MM.1S (cell line): Measurements from ENCODE around the gene SLC6A7.

Experiments
- DNase-seq: peaks from one replicate; pipeline ENCODE4 v3.0.0-alpha.2; 2015
- H2AFZ ChIP-seq: fragments of 300-600 bp; sonication (generic); 2 replicates; pipeline ENCODE4 v1.6.0; 2016; ENCODE audit warnings: antibody characterized with exemption, low read length
- H3F3A ChIP-seq: fragments of 300-600 bp; sonication (generic); 2 replicates; pipeline ENCODE4 v1.6.1; 2016; ENCODE audit warnings: mild to moderate bottlenecking, antibody characterized with exemption, low read length, moderate library complexity, mixed read lengths; ENCODE audit not compliant: insufficient read depth
- H3K27ac ChIP-seq: fragments of 300-600 bp; sonication (generic); 2 replicates; pipeline ENCODE4 v1.5.1; 2016; ENCODE audit warnings: mild to moderate bottlenecking, low read length
- H3K27me3 ChIP-seq: fragments of 300-600 bp; sonication (generic); replicated peaks from 2 replicates; pipeline ENCODE4 v1.6.0; 2016; ENCODE audit warnings: low read length; ENCODE audit not compliant: insufficient read depth
- H3K36me3 ChIP-seq: fragments of 300-600 bp; sonication (generic); replicated peaks from 2 replicates; pipeline ENCODE4 v1.6.1; 2016; ENCODE audit warnings: mild to moderate bottlenecking, low read length, mixed read lengths; ENCODE audit not compliant: insufficient read depth
- H3K4me1 ChIP-seq: fragments of 300-600 bp; sonication (generic); 2 replicates; pipeline ENCODE4 v1.6.1; 2016; ENCODE audit warnings: low read length, mixed read lengths
- H3K4me2 ChIP-seq: fragments of 300-600 bp; sonication (generic); 2 replicates; pipeline ENCODE4 v1.6.0; 2016; ENCODE audit warnings: low read depth, low read length
- H3K4me3 ChIP-seq: fragments of 300-600 bp; sonication (generic); 2 replicates; pipeline ENCODE4 v1.5.1; 2016; ENCODE audit warnings: low read length, mixed read lengths
- H3K79me2 ChIP-seq: fragments of 300-600 bp; sonication (generic); 2 replicates; pipeline ENCODE4 v1.6.1; 2016; ENCODE audit warnings: mixed run types, low read length, mixed read lengths
- H3K9ac ChIP-seq: fragments of 300-600 bp; sonication (generic); 2 replicates; pipeline ENCODE4 v1.6.1; 2016; ENCODE audit warnings: low read length, mixed read lengths
- H3K9me2 ChIP-seq: fragments of 300-600 bp; sonication (generic); replicated peaks from 2 replicates; pipeline ENCODE4 v1.6.1; 2016; ENCODE audit warnings: mild to moderate bottlenecking, low read length, mixed read lengths; ENCODE audit not compliant: insufficient read depth
- H3K9me3 ChIP-seq: fragments of 300-600 bp; sonication (generic); replicated peaks from 2 replicates; pipeline ENCODE4 v1.6.1; 2016; ENCODE audit warnings: mild to moderate bottlenecking, low read length, mixed read lengths; ENCODE audit not compliant: insufficient read depth
- H4K20me1 ChIP-seq: fragments of 300-600 bp; sonication (generic); 2 replicates; pipeline ENCODE4 v1.6.1; 2016; ENCODE audit warnings: mild to moderate bottlenecking, low read length, moderate library complexity, mixed read lengths; ENCODE audit not compliant: insufficient read depth
- EZH2 ChIP-seq: fragments of 300-600 bp; sonication (generic); optimal IDR thresholded peaks from 2 replicates; pipeline ENCODE3; 2017; ENCODE audit warnings: low read depth, mild to moderate bottlenecking, antibody characterized with exemption, low read length, mixed read lengths
- EZH2phosphoT487 ChIP-seq: fragments of 300-600 bp; sonication (generic); IDR thresholded peaks from 2 replicates; pipeline ENCODE4 v1.6.1; 2018; ENCODE audit warnings: antibody characterized with exemption, low read length
- TF ChIP-seq, protein P1 (sequence below): fragments of 300-600 bp; sonication (generic); IDR thresholded peaks from 2 replicates; pipeline ENCODE4 v1.5.1; 2016; ENCODE audit warnings: antibody characterized with exemption, low read length, mixed read lengths

Gene SLC6A7

DNA sequence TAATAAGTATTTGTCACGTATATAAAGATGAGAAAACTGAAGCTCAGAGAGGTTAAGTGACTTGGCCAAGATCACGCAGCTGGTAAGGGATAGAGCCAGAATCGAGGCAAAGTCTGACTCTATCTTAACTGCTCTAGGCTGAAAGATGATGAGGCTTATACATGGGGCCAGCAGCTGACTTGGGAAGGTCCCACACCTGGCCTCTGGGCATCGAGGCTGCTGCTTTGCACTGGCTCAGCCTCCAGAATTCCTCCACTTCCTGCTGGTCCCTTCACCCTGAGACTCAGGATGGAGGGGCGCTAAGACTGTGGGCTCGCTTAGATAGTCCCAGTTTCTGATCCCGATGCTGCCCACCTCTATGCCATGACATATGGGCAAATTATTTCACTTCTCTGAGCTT lies 64.5 kb downstream of the SLC6A7 start:
- no peak for TF ChIP-seq EZH2phosphoT487
- TF ChIP-seq, protein P1, sequence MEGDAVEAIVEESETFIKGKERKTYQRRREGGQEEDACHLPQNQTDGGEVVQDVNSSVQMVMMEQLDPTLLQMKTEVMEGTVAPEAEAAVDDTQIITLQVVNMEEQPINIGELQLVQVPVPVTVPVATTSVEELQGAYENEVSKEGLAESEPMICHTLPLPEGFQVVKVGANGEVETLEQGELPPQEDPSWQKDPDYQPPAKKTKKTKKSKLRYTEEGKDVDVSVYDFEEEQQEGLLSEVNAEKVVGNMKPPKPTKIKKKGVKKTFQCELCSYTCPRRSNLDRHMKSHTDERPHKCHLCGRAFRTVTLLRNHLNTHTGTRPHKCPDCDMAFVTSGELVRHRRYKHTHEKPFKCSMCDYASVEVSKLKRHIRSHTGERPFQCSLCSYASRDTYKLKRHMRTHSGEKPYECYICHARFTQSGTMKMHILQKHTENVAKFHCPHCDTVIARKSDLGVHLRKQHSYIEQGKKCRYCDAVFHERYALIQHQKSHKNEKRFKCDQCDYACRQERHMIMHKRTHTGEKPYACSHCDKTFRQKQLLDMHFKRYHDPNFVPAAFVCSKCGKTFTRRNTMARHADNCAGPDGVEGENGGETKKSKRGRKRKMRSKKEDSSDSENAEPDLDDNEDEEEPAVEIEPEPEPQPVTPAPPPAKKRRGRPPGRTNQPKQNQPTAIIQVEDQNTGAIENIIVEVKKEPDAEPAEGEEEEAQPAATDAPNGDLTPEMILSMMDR: no peak
- no peak for TF ChIP-seq EZH2
- H3K27ac ChIP-seq: no peak overlapping the region
- H3K4me2 ChIP-seq: no peak overlapping the region
- H3K36me3 ChIP-seq: no peaks in the 10 kb centered on the region
- no peaks in the 10 kb centered on the region for H3K9me3 ChIP-seq
- no peaks in the 10 kb centered on the region for H3K27me3 ChIP-seq
- no peaks in the 10 kb centered on the region for H3K4me1 ChIP-seq
- H2AFZ ChIP-seq: no peak overlapping the region
- no peaks in the 10 kb centered on the region for H3K79me2 ChIP-seq
- no peaks in the 10 kb centered on the region for H4K20me1 ChIP-seq
- DNase-seq: no peak
- no peak overlapping the region for H3K4me3 ChIP-seq
- H3K9ac ChIP-seq: no peak overlapping the region
- H3K9me2 ChIP-seq: no peaks in the 10 kb centered on the region
- H3F3A ChIP-seq: no peaks in the 10 kb centered on the region

DNA sequence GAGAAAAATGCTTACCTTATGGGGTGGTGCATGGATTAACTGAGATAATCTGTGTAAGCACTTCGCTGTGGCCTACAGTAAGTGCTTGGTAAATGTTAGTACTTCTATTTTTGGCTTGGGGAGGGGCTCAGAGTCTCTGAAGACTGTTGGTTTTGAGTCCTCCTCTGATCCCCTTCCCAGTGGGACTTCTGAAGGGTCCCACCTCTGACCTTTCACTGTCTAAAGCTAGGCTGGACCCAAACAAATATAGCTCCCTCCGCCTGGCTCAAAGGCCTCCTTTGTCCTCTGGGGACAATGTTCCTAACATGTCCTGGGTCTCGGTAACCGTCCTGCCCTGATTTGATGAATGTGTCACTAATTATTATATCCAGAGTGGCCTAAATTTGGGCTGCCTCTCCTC lies 64.9 kb downstream of the SLC6A7 start:
- no peak overlapping the region for H3K4me3 ChIP-seq
- no peak overlapping the region for H3K27ac ChIP-seq
- H3K79me2 ChIP-seq: no peaks in the 10 kb centered on the region
- no peaks in the 10 kb centered on the region for H3F3A ChIP-seq
- no peaks in the 10 kb centered on the region for H3K9me2 ChIP-seq
- no peak for DNase-seq
- H3K27me3 ChIP-seq: no peaks in the 10 kb centered on the region
- H2AFZ ChIP-seq: no peak overlapping the region
- H3K4me1 ChIP-seq: no peaks in the 10 kb centered on the region
- TF ChIP-seq, protein P1: no peak
- TF ChIP-seq EZH2 (no peak), EZH2phosphoT487 (no peak)
- no peaks in the 10 kb centered on the region for H3K9me3 ChIP-seq
- H3K36me3 ChIP-seq: no peaks in the 10 kb centered on the region
- H3K4me2 ChIP-seq: no peak overlapping the region
- no peak overlapping the region for H3K9ac ChIP-seq
- H4K20me1 ChIP-seq: no peaks in the 10 kb centered on the region

DNA sequence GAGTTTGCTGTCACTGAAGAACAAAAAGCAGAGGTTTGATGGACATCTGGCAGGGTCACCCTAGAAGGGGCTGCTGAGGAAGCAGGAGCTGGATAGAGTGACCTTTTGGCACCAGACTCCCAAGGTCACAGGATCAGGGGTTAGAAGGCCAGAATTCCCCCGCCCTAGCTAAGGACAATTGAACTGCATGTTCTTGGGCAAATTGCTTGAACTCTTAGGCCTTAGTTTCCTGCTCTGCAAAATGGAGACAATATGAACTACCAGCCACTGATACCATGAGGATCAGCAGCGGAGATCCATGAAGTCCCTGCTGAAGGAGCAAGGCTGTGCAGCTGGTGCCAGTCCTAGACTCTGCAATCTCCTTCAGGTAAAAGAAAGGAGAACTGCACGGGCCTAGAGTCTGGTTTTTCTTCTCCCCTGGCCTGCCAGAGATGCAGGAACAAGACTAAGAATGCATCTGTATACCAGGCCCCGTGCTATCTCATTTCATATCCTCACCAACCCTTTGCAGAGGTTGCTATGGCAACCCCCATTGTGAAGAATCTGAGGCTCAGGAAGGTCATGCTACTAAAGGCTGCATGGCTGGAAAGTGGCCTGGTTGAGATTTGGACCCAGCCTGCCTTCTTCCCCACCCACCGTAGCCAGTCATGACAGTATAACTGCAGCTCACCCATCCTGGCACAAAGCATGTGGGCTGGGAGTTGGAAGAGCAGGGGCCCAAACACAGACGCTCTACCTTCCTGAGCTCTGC lies 66.0 kb downstream of the SLC6A7 start:
- H3K9me2 ChIP-seq: no peaks in the 10 kb centered on the region
- no peaks in the 10 kb centered on the region for H3K9me3 ChIP-seq
- H3K27me3 ChIP-seq: no peaks in the 10 kb centered on the region
- H3K9ac ChIP-seq: no peak overlapping the region
- no peak overlapping the region for H3K4me2 ChIP-seq
- no peaks in the 10 kb centered on the region for H3F3A ChIP-seq
- no peaks in the 10 kb centered on the region for H3K79me2 ChIP-seq
- no peak overlapping the region for H3K4me3 ChIP-seq
- TF ChIP-seq EZH2phosphoT487: no peak
- no peak for TF ChIP-seq EZH2
- TF ChIP-seq, protein P1: no peak
- DNase-seq: no peak
- no peak overlapping the region for H2AFZ ChIP-seq
- H3K27ac ChIP-seq: no peak overlapping the region
- H4K20me1 ChIP-seq: no peaks in the 10 kb centered on the region
- no peaks in the 10 kb centered on the region for H3K36me3 ChIP-seq
- no peaks in the 10 kb centered on the region for H3K4me1 ChIP-seq
